ENCODE data around the gene RAB3GAP2.
"Not testable (repeated sequence)": the region's sequence is repeated elsewhere in the genome, so short reads cannot be mapped to it uniquely, and the experiment has no call there.

Gene RAB3GAP2

GRCh38 chr1:220317161-220317560 lies 44.9 kb upstream of the RAB3GAP2 start:
- TF ChIP-seq CTCF (IDR thresholded peaks at IDR 0.05; ENCODE audit: low read depth, low read length), result no peak
- TF ChIP-seq MYC (IDR thresholded peaks at IDR 0.05; ENCODE audit: low read depth, low read length), result no peak
- no peak for TF ChIP-seq POLR2A (IDR thresholded peaks at IDR 0.05; ENCODE audit: extremely low read depth, insufficient read length)
- no peak for TF ChIP-seq MAX (IDR thresholded peaks at IDR 0.05; ENCODE audit: low read depth, low read length)
- DNase-seq (ENCODE audit: low read depth), result no peak
- H3K4me3 ChIP-seq (ENCODE audit: low read depth, low read length), result no peak overlapping the region

- H3K4me3 ChIP-seq (ENCODE audit: low read depth, low read length), result no peak overlapping the region
- TF ChIP-seq MAX (IDR thresholded peaks at IDR 0.05; ENCODE audit: low read depth, low read length) (no peak), MYC (IDR thresholded peaks at IDR 0.05; ENCODE audit: low read depth, low read length) (no peak), CTCF (IDR thresholded peaks at IDR 0.05; ENCODE audit: low read depth, low read length) (no peak)
- DNase-seq (ENCODE audit: low read depth), result no peak
Measured at GRCh38 chr1:220316305-220316704, 44.1 kb upstream of the RAB3GAP2 start.

- no peak overlapping the region for H3K4me3 ChIP-seq (ENCODE audit: low read depth, low read length)
- TF ChIP-seq POLR2A (IDR thresholded peaks at IDR 0.05; ENCODE audit: extremely low read depth, insufficient read length), result no peak
- no peak for TF ChIP-seq CTCF (IDR thresholded peaks at IDR 0.05; ENCODE audit: low read depth, low read length)
- TF ChIP-seq MYC (IDR thresholded peaks at IDR 0.05; ENCODE audit: low read depth, low read length), result no peak
- no peak for TF ChIP-seq MAX (IDR thresholded peaks at IDR 0.05; ENCODE audit: low read depth, low read length)
- DNase-seq (ENCODE audit: low read depth), result no peak
Measured at GRCh38 chr1:220315070-220315839, 43.0 kb upstream of the RAB3GAP2 start.

GRCh38 chr1:220313576-220313975 lies 41.3 kb upstream of the RAB3GAP2 start:
- no peak overlapping the region for H3K4me3 ChIP-seq (ENCODE audit: low read depth, low read length)
- no peak for DNase-seq (ENCODE audit: low read depth)
- no peak for TF ChIP-seq MYC (IDR thresholded peaks at IDR 0.05; ENCODE audit: low read depth, low read length)
- TF ChIP-seq MAX (IDR thresholded peaks at IDR 0.05; ENCODE audit: low read depth, low read length), result no peak

GRCh38 chr1:220310147-220310546 lies 37.9 kb upstream of the RAB3GAP2 start:
- not testable (repeated sequence) for DNase-seq (ENCODE audit: low read depth)

GRCh38 chr1:220307607-220308006 lies 35.4 kb upstream of the RAB3GAP2 start:
- TF ChIP-seq MYC (IDR thresholded peaks at IDR 0.05; ENCODE audit: low read depth, low read length), result no peak
- no peak for TF ChIP-seq POLR2A (IDR thresholded peaks at IDR 0.05; ENCODE audit: extremely low read depth, insufficient read length)
- no peak for TF ChIP-seq CTCF (IDR thresholded peaks at IDR 0.05; ENCODE audit: low read depth, low read length)
- TF ChIP-seq MAX (IDR thresholded peaks at IDR 0.05; ENCODE audit: low read depth, low read length), result no peak
- no peak for DNase-seq (ENCODE audit: low read depth)
- H3K4me3 ChIP-seq (ENCODE audit: low read depth, low read length), result no peak overlapping the region

More at GRCh38 chr1:220310147-220310546, 37.9 kb upstream of the RAB3GAP2 start:
- not testable (repeated sequence) for H3K4me3 ChIP-seq (ENCODE audit: low read depth, low read length)

GRCh38 chr1:220306339-220306738 lies 34.1 kb upstream of the RAB3GAP2 start:
- H3K4me3 ChIP-seq (ENCODE audit: low read depth, low read length), result no peak overlapping the region
- no peak for TF ChIP-seq MAX (IDR thresholded peaks at IDR 0.05; ENCODE audit: low read depth, low read length)
- no peak for TF ChIP-seq POLR2A (IDR thresholded peaks at IDR 0.05; ENCODE audit: extremely low read depth, insufficient read length)
- no peak for TF ChIP-seq MYC (IDR thresholded peaks at IDR 0.05; ENCODE audit: low read depth, low read length)
- no peak for TF ChIP-seq CTCF (IDR thresholded peaks at IDR 0.05; ENCODE audit: low read depth, low read length)
- no peak for DNase-seq (ENCODE audit: low read depth)

All from NB4 (cell line).